ENCODE measurements around the gene GLRA1.
A peak's percentile ranks its signal among the peaks of the same experiment; 100 is the strongest.
"Not testable (repeated sequence)": the region's sequence is repeated elsewhere in the genome, so short reads cannot be mapped to it uniquely, and the experiment has no call there.

Gene GLRA1

GRCh38 chr5:151881621-151882225 is 42.9 kb downstream of the GLRA1 start:
- no peak for DNase-seq

DNA sequence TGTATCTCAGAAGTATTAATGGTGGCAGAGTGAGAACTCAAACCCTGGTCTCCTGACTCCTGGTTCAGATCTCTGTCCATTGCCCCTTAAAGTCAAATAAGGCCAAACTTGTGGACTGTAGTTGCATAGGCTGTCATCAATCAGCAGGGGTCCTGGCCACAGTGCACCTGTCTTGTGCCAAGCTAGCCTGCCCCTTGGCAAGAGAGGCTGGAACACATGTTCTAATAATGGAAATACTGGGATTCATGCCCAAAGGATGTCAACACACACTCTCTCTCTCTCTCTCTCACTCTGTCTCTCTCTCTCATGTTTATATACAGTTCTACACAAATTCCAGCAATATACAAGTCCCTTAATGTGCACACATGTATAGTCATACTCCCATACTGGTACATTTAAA is 44.3 kb downstream of the GLRA1 start:
- DNase-seq, result no peak

GRCh38 chr5:151873701-151874100 is 51.0 kb downstream of the GLRA1 start:
- DNase-seq, result no peak

- DNase-seq, result no peak
Measured at GRCh38 chr5:151872701-151873100, 52.0 kb downstream of the GLRA1 start.

GRCh38 chr5:151870820-151871219 is 53.8 kb downstream of the GLRA1 start:
- no peak for DNase-seq

GRCh38 chr5:151870271-151870670 is 54.4 kb downstream of the GLRA1 start:
- DNase-seq, result no peak

DNA sequence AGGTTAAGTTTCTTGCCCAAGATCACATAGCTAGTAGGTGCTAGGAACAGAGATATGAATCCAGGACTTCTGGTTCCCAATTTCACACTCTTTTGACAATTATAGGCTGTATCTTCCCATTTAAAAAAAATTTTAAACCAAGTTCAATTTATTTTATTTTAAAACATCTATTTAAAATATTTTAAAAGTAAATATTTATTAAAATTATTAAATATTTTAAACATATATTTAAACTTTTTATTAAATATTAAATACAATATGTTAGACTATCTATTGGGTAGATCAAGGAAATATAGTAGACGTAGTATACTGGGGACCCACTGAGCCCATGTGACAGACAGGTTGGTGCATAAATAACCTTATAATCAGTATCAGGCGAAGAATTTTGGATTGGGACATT is 54.8 kb downstream of the GLRA1 start:
- no peak for DNase-seq

- DNase-seq, result no peak
Measured at GRCh38 chr5:151868451-151868850, 56.2 kb downstream of the GLRA1 start.

DNA sequence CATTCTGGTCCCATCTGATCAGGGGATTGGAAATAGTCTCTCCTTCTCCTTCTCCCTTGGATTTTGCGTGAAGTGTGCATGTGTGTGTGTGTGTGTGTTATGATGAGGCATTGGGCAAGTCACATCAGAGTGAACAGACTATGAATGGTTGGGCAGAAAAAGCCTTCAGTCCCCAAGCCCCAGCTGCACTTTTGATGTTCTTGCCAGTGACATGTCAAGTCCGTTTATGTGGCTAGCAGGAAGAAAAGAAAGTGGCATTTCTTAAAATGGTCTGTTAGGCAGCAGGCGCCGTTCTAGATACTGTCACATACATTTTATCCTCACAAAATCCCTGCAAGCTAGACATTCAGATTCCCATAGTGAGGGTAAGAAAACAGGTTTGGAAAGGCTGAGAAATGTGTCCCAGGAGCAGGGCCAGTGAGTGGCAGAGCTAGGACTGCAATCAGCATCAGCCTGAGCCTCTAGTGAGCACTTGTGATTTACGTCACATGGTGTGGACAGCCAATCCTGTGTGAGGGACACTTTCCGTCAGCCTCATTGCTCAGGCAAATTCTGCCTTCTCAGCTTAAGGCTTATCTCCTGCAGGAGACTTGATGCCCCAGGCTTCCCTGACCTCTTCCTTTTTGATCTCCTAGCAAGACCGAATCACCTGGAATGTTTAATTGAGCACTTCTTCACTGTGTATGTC is 60.4 kb downstream of the GLRA1 start:
- DNase-seq, result no peak

- DNase-seq, result no peak
Measured at GRCh38 chr5:151863566-151863965, 61.1 kb downstream of the GLRA1 start.

- DNase-seq, result no peak
Measured at GRCh38 chr5:151862811-151863472, 61.7 kb downstream of the GLRA1 start.

DNA sequence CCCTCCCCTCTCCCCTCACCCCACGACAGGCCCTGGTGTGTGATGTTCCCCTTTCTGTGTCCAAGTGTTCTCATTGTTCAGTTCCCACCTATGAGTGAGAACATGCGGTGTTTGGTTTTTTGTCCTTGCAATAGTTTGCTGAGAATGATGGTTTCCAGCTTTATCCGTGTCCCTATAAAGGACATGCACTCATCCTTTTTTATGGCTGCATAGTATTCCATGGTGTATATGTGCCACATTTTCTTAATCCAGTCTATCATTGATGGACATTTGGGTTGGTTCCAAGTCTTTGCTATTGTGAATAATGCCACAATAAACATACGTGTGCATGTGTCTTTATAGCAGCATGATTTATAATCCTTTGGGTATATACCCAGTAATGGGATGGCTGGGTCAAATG is 63.8 kb downstream of the GLRA1 start:
- DNase-seq, result not testable (repeated sequence)

- no peak for DNase-seq
Measured at GRCh38 chr5:151856861-151857260, 67.8 kb downstream of the GLRA1 start.

GRCh38 chr5:151855701-151856100 is 69.0 kb downstream of the GLRA1 start:
- DNase-seq, result no peak

DNA sequence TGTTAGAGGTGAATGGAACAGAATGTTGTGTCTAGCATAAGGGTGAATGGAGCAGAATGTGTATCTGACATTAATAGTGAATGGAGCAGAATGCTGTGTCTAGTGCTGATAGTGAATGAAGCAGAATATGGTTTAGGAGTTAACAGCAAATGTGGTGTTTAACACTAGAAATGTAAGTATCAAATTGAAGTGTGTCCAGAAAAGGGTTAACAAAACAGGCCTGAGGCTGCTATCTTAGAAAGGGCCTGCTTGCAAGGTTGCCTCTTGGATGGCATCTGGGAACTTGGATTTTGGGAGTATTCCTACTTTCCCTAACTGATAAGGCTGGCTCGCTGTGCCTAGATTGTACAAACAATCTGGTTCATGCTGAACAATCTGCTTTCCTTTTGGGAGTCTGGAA is 76.8 kb downstream of the GLRA1 start:
- DNase-seq, result no peak

- no peak for DNase-seq
Measured at GRCh38 chr5:151846765-151847164, 77.9 kb downstream of the GLRA1 start.

DNA sequence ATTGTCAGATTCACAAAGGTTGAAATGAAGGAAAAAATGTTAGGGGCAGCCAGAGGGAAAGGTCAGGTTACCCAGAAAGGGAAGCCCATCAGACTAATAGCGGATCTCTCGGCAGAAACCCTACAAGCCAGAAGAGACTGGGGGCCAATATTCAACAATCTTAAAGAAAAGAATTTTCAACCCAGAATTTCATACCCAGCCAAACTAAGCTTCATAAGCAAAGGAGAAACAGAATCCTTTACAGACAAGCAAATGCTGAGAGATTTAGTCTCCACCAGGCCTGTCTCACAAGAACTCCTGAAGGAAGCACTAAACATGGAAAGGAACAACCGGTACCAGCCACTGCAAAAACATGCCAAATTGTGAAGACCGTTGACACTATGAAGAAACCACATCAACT is 91.8 kb downstream of the GLRA1 start:
- DNase-seq, result not testable (repeated sequence)

DNA sequence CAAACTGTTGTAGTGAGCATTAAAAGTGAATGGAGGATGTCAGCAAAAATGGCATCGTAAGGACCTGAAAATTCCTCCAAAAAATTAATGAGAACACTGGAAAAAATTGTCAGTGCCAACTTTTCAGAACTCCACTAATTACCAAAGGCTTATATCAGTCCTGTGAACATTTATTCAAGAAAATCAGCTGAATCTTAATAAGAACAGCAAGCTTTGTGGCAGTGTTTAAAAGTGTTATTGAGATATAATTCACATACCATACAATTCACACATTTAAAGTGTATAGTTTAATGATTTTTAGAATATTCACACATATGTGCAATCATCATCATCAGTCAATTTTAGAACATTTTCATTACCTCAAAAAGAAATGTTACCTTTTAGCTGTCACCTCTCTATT is 95.3 kb downstream of the GLRA1 start:
- no peak for DNase-seq

- peak; percentile 31 for DNase-seq
Measured at GRCh38 chr5:151825445-151825844, 99.2 kb downstream of the GLRA1 start.

- DNase-seq, result no peak
Measured at GRCh38 chr5:151822141-151822540, 102.5 kb downstream of the GLRA1 start.

- DNase-seq, result no peak
Measured at GRCh38 chr5:151820903-151821302, 103.7 kb downstream of the GLRA1 start.

DNA sequence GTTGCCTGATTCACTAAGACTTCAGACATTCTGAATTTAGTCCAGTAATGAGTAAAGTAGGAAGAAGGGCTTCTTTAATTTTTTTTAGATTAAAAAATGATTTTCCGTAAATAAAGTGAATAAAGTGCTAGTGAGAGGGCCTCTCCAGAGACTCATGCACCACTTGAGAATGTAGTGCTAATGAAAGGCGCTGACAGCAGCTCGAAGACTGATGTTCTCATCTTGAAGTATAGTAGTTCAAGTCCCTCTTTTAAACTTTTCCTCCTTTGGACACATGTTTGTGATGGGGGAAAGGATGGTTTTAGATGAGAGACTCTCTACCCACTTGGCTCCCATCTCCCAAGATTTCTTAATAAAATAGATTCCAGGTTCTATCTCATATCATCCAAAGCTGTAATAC is 104.4 kb downstream of the GLRA1 start:
- DNase-seq, result no peak

DNA sequence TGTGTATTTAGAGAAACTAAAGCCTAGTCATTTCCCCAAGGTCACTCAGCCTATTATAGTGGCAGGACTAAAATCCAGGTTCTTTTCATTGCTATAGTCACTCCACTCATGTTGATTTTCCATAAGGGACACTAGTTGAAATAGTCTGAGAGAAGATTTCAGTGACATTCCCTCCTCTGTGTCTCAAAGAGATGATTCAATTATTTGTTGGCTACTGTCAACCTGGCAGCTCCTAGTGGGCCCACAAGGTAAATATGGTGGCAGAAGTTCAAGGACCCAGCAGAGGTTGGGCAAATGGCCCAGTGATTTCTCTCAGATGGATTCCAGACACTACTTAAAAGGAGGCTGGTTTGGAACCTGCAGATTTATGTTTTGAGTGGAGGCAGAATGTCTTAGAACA is 104.8 kb downstream of the GLRA1 start:
- DNase-seq, result no peak

- DNase-seq, result no peak
Measured at GRCh38 chr5:151815051-151815450, 109.6 kb downstream of the GLRA1 start.
